ENCODE data around the gene GET3.
A peak's percentile ranks its signal among the peaks of the same experiment; 100 is the strongest.

Gene GET3

GRCh38 chr19:12736995-12737834 is at the start of gene GET3:
GET3 (plus strand) TSS chr19:12737497; CDS start chr19:12737506, 9 bp downstream.
- peaks cover 31% of the 10 kb centered on the region for H3K4me1 ChIP-seq (ENCODE audit: low read depth, poor library complexity, severe bottlenecking)
- H3K4me3 ChIP-seq (IDR thresholded peaks at IDR 0.05; ENCODE audit: insufficient read depth, low read depth, low read length) = no peak within 1 kb of the TSS
- H3K36me3 ChIP-seq (ENCODE audit: insufficient read depth) = no peaks in the 10 kb centered on the region; the same call in 1 of the 2 replicates
- H3K4me2 ChIP-seq = peak within 1 kb of the TSS; percentile 83
- no peak for TF ChIP-seq CTCF (conservative IDR thresholded peaks at IDR 0.05; ENCODE audit: low read depth, low read length)
- peaks cover 34% of the 10 kb centered on the region for H3K79me2 ChIP-seq (ENCODE audit: insufficient read depth, low read depth)
- H4K20me1 ChIP-seq (ENCODE audit: insufficient read depth) = no peaks in the 10 kb centered on the region; the same call in 1 of the 2 replicates
- peak within 1 kb of the TSS; percentile 84 for H3K27ac ChIP-seq
- no peaks in the 10 kb centered on the region for H3K27me3 ChIP-seq (ENCODE audit: insufficient read depth, low read depth)
- H3K9ac ChIP-seq = peak within 1 kb of the TSS; percentile 81
- H2AFZ ChIP-seq (ENCODE audit: low read depth) = peak within 1 kb of the TSS; percentile 80

- H3K9ac ChIP-seq = no peak overlapping the region
- no peak overlapping the region for H2AFZ ChIP-seq (ENCODE audit: low read depth)
- no peaks in the 10 kb centered on the region for H3K4me1 ChIP-seq (ENCODE audit: low read depth, poor library complexity, severe bottlenecking)
- no peaks in the 10 kb centered on the region for H3K79me2 ChIP-seq (ENCODE audit: insufficient read depth, low read depth)
- H4K20me1 ChIP-seq (ENCODE audit: insufficient read depth) = no peaks in the 10 kb centered on the region
- no peaks in the 10 kb centered on the region for H3K27me3 ChIP-seq (ENCODE audit: insufficient read depth, low read depth)
- no peaks in the 10 kb centered on the region for H3K36me3 ChIP-seq (ENCODE audit: insufficient read depth)
- H3K4me3 ChIP-seq (IDR thresholded peaks at IDR 0.05; ENCODE audit: insufficient read depth, low read depth, low read length) = no peak overlapping the region
- H3K4me2 ChIP-seq = no peak overlapping the region
- no peak overlapping the region for H3K27ac ChIP-seq
- TF ChIP-seq CTCF (conservative IDR thresholded peaks at IDR 0.05; ENCODE audit: low read depth, low read length) = no peak
These were observed 48.3 kb upstream of the GET3 start for GRCh38 chr19:12689012-12689411.

GRCh38 chr19:12689581-12690216 is 47.6 kb upstream of the GET3 start:
- Histone ChIP-seq H3K27me3 (ENCODE audit: insufficient read depth, low read depth) (no peaks in the 10 kb centered on the region), H3K4me3 (IDR thresholded peaks at IDR 0.05; ENCODE audit: insufficient read depth, low read depth, low read length) (no peak overlapping the region), H3K36me3 (ENCODE audit: insufficient read depth) (no peaks in the 10 kb centered on the region), H4K20me1 (ENCODE audit: insufficient read depth) (no peaks in the 10 kb centered on the region), H3K27ac (no peak overlapping the region), H3K4me2 (no peak overlapping the region), H3K4me1 (ENCODE audit: low read depth, poor library complexity, severe bottlenecking) (peaks cover under 1% of the 10 kb centered on the region), H2AFZ (ENCODE audit: low read depth) (no peak overlapping the region), H3K79me2 (ENCODE audit: insufficient read depth, low read depth) (no peaks in the 10 kb centered on the region), H3K9ac (no peak overlapping the region)
- TF ChIP-seq CTCF (conservative IDR thresholded peaks at IDR 0.05; ENCODE audit: low read depth, low read length) = no peak

GRCh38 chr19:12692960-12693359 is 44.3 kb upstream of the GET3 start:
- Histone ChIP-seq H3K27me3 (ENCODE audit: insufficient read depth, low read depth) (no peaks in the 10 kb centered on the region), H3K79me2 (ENCODE audit: insufficient read depth, low read depth) (no peaks in the 10 kb centered on the region), H4K20me1 (ENCODE audit: insufficient read depth) (no peaks in the 10 kb centered on the region), H3K36me3 (ENCODE audit: insufficient read depth) (no peaks in the 10 kb centered on the region), H3K4me2 (no peak overlapping the region), H3K9ac (no peak overlapping the region), H3K27ac (no peak overlapping the region), H3K4me3 (IDR thresholded peaks at IDR 0.05; ENCODE audit: insufficient read depth, low read depth, low read length) (no peak overlapping the region), H2AFZ (ENCODE audit: low read depth) (no peak overlapping the region), H3K4me1 (ENCODE audit: low read depth, poor library complexity, severe bottlenecking) (peaks cover 22% of the 10 kb centered on the region)
- no peak for TF ChIP-seq CTCF (conservative IDR thresholded peaks at IDR 0.05; ENCODE audit: low read depth, low read length)
